ENCODE results near the gene RHBDD1.

Gene RHBDD1

DNA sequence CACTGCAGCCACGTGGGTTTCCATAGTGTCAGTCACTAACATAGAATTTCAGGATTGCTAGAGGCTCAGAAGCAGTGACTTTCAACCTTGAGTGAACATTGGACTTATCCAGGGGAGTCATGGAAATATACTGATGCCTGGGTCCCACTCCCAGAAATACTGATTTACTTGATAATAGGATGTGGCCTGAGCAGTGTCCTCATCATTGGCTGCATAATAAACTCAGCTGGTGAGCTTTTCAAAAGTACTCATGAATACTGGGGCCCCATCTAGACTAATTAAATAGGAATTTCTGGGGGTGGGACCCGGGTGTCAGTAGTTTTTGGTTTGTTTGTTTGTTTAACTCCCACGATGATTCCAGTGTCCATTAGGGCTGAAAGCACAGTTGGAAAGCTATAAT lies 186.8 kb downstream of the RHBDD1 start:
- TF ChIP-seq, protein P1, sequence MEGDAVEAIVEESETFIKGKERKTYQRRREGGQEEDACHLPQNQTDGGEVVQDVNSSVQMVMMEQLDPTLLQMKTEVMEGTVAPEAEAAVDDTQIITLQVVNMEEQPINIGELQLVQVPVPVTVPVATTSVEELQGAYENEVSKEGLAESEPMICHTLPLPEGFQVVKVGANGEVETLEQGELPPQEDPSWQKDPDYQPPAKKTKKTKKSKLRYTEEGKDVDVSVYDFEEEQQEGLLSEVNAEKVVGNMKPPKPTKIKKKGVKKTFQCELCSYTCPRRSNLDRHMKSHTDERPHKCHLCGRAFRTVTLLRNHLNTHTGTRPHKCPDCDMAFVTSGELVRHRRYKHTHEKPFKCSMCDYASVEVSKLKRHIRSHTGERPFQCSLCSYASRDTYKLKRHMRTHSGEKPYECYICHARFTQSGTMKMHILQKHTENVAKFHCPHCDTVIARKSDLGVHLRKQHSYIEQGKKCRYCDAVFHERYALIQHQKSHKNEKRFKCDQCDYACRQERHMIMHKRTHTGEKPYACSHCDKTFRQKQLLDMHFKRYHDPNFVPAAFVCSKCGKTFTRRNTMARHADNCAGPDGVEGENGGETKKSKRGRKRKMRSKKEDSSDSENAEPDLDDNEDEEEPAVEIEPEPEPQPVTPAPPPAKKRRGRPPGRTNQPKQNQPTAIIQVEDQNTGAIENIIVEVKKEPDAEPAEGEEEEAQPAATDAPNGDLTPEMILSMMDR (IDR thresholded peaks at IDR 0.05; ENCODE audit: control extremely low read depth, extremely low read depth, low read depth, missing control alignments) = no peak
- ChIA-PET CTCF (interaction anchor here (0.8 to 1.5 kb wide), 3 partner anchors 10 to 13 kb away, joined by 3 to 6 read pairs (median 4); no protein-coding TSS in a partner anchor), POLR2A (no interaction called here)
- DNase-seq (ENCODE audit: extremely low spot score) = no peak

DNA sequence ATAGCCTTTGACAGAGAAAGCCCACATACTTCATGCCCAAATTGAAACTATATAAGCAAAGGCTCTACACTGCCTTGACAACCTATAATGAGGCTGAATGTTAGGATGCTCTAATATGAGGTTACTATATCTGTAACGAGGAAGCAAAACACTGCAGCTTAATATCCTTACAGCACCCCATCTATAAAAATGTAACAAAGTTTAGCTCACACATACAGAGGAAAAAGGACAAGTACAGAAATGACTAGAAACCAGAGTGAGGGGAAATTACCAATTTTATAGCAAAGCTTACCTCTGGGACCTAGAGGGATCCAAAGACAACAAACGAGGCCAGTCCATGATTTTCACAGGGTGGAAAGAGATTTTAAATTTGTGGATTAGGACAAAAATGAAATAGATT lies 189.7 kb downstream of the RHBDD1 start:
- ChIA-PET POLR2A (interaction anchor here (0.6 kb wide), 1 partner anchor 253 kb away, joined by 3 read pairs; no protein-coding TSS in a partner anchor), CTCF (interaction anchor here (1.1 to 2.4 kb wide), 4 partner anchors 9 to 36 kb away, joined by 3 to 9 read pairs (median 4); no protein-coding TSS in a partner anchor)
- TF ChIP-seq, protein P1 (IDR thresholded peaks at IDR 0.05; ENCODE audit: control extremely low read depth, extremely low read depth, low read depth, missing control alignments) = no peak
- no peak for DNase-seq (ENCODE audit: extremely low spot score)

DNA sequence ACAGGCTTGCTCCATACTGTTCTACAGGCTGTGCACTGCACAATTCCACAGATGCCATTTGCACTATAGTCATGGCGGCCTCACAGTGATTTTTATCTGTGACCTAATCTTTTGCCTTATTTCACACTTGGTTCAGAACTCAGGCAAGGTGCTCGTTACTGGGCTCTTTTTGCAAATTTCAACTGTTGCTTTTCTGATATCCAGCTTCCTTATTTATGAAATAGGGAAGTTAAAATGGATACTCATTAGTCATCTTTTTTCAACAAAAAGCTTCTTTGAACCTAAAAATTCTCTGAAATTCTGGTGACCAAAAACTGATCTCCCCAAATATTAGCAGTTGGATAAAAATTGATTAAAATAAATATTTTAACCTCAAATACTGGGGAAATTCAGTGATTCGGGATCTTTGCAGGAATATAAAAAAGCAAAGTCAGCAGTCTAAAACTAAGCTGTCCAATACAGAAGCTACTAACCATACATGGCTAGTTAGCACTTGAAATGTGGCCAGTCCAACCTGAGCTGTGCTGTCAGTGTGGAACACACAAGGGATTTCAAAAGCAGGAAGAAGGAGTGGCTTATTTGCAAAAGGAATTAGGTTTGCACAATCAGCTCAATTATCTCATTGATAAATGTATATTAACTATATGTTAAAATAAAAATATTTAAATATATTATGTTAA lies 193.7 kb downstream of the RHBDD1 start:
- POLR2A ChIA-PET = no interaction called here
- TF ChIP-seq, protein P1 (IDR thresholded peaks at IDR 0.05; ENCODE audit: control extremely low read depth, extremely low read depth, low read depth, missing control alignments) = no peak
- CTCF ChIA-PET = interaction anchor here (0.9 to 1.0 kb wide), 2 partner anchors 10 to 11 kb away, joined by 3 to 4 read pairs; no protein-coding TSS in a partner anchor
- DNase-seq (ENCODE audit: extremely low spot score) = no peak

DNA sequence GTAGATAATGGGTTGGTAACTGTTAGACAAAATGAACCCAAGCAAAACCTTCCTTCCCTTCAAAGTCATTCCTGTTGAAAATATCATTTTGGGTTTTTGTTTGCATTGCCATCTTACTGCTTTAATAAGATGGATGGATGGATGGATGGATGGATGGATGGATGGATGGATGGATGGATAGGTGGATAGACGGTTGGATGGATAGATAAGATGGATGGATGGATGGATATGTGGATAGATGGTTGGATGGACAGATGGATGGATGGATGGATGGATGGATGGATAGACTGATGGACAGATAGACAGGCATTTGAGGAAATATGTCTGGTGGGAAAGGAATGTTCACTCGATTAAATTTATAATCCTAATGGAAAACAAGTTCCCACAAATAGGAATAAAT lies 194.9 kb downstream of the RHBDD1 start:
- CTCF ChIA-PET = interaction anchor here (0.6 to 1.3 kb wide), 2 partner anchors 10 to 214 kb away, joined by 3 to 4 read pairs; no protein-coding TSS in a partner anchor
- DNase-seq (ENCODE audit: extremely low spot score) = no peak

DNA sequence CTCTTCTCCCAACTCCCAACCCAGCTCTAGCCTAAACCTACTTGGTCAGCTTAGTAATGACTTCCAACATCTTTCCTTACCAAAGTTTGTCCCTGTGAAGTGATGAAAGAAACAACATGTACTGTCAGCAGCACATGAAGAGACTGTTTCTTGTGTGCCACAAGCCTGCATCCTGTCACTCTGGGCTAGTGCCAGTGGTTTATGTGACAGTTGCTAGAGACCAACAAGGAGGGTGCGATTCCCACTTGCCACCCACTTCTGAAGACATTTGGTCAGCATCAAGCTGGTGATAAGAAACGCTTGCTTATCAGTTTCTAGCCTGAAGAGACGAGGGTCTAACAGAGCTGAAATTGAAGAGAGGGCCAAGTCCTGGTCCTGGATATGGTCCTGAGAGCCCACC lies 195.5 kb downstream of the RHBDD1 start:
- ChIA-PET CTCF (interaction anchor here (0.6 to 1.3 kb wide), 2 partner anchors 9 to 213 kb away, joined by 3 to 4 read pairs; no protein-coding TSS in a partner anchor), POLR2A (no interaction called here)
- TF ChIP-seq, protein P1 (IDR thresholded peaks at IDR 0.05; ENCODE audit: control extremely low read depth, extremely low read depth, low read depth, missing control alignments) = no peak
- DNase-seq (ENCODE audit: extremely low spot score) = no peak

More for the DNA sequence above, 194.9 kb downstream of the RHBDD1 start:
- TF ChIP-seq, protein P1 (IDR thresholded peaks at IDR 0.05; ENCODE audit: control extremely low read depth, extremely low read depth, low read depth, missing control alignments) = no peak
- POLR2A ChIA-PET = no interaction called here

DNA sequence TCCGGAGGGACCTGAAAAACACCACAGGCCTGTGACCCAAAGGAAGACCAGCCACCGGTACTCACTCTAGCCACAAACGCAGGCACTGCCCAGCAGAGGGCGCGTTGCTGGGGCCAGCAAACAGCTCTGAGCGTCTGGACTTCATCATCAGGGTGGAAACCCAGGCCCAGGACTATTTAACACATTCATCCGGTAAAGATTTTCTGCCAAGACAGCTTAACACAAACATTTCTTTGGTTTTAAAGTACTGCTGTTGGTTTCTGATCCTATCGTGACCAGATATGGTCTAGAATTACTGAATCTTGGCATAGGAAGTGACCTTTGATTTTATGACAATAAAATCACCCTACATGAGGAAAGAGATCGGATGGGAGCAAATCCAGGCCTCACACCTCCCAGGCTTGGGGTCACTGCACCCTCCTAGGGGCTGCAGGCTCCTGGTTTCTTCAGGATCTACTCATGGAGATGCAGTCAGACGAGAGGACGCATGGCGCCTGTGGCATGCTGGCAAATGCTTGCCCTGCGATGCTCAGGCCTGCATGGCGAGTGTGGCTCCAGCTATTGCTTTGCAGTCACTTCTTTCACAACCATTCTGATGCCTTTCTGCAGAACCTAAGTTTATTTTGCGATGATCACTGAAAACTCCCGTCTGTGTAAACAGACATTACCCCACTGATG lies 197.8 kb downstream of the RHBDD1 start:
- ChIA-PET POLR2A (no interaction called here), CTCF (interaction anchor here (0.6 to 2.9 kb wide), 15 partner anchors 9 to 733 kb away, joined by 3 to 11 read pairs (median 4); no protein-coding TSS in a partner anchor)
- DNase-seq (ENCODE audit: extremely low spot score) = peak; percentile 60
- TF ChIP-seq, protein P1 (IDR thresholded peaks at IDR 0.05; ENCODE audit: control extremely low read depth, extremely low read depth, low read depth, missing control alignments) = peak; percentile 78

All from GM10248 (cell line).